Fibroblast of lung (primary cell): ENCODE measurements around the gene NR3C2. TPM values are rescaled to one million over a fixed set of nuclear protein-coding genes. Genes with fewer than 3 reads are reported as not detected.
A peak's percentile ranks its signal among the peaks of the same experiment; 100 is the strongest.

Source experiments
- DNase-seq, 2 donors: peaks; one replicate each; pipeline versions ENCODE4 v3.0.0 to v3.0.0-alpha.2; 2010; ENCODE audit warnings: low read depth in 2 of 2
- H2AFZ ChIP-seq: 2 replicates; pipeline ENCODE4 v1.5.1; 2012; ENCODE audit warnings: low read length, control low read depth, inconsistent platforms
- H3K27ac ChIP-seq: 2 replicates; pipeline ENCODE4 v1.5.1; 2011; ENCODE audit warnings: low read length, control low read depth; ENCODE audit not compliant: insufficient read depth
- H3K27me3 ChIP-seq: 2 replicates; pipeline ENCODE4 v1.5.1; 2011; ENCODE audit warnings: mild to moderate bottlenecking, low read length; ENCODE audit not compliant: control insufficient read depth, insufficient read depth
- H3K36me3 ChIP-seq: 2 replicates; pipeline ENCODE4 v1.5.1; 2011; ENCODE audit warnings: low read length; ENCODE audit not compliant: control insufficient read depth, insufficient read depth
- H3K4me1 ChIP-seq: 2 replicates; pipeline ENCODE4 v1.5.1; 2011; ENCODE audit warnings: low read length; ENCODE audit not compliant: control insufficient read depth, insufficient read depth; ENCODE audit errors: extremely low read depth
- H3K4me2 ChIP-seq: 2 replicates; pipeline ENCODE4 v1.5.1; 2011; ENCODE audit warnings: low read length, control low read depth; ENCODE audit not compliant: insufficient read depth; ENCODE audit errors: extremely low read depth
- H3K4me3 ChIP-seq, 4 experiments: fragments of 200-600 bp in 1 of 4; sonication (generic) in 1 of 4; replicated peaks in 1 of 4; 2 replicates each; pipeline ENCODE4 v1.5.1; 2011 to 2016; ENCODE audit warnings: low read length in 4 of 4, low read depth in 3 of 4, mild to moderate bottlenecking in 3 of 4, control low read depth in 2 of 4, inconsistent platforms in 1 of 4, mixed read lengths in 1 of 4; ENCODE audit not compliant: insufficient read depth in 1 of 4; ENCODE audit errors: control extremely low read depth in 1 of 4
- H3K79me2 ChIP-seq: 2 replicates; pipeline ENCODE4 v1.5.1; 2012; ENCODE audit warnings: mild to moderate bottlenecking, low read length, inconsistent platforms; ENCODE audit not compliant: control insufficient read depth, insufficient read depth
- H3K9ac ChIP-seq: 2 replicates; pipeline ENCODE4 v1.5.1; 2011; ENCODE audit warnings: mild to moderate bottlenecking, low read length, control low read depth; ENCODE audit not compliant: insufficient read depth
- H3K9me3 ChIP-seq: 2 replicates; pipeline ENCODE4 v1.5.1; 2012; ENCODE audit warnings: low read depth, low read length; ENCODE audit not compliant: control insufficient read depth, insufficient read depth
- H4K20me1 ChIP-seq: 2 replicates; pipeline ENCODE4 v1.5.1; 2011; ENCODE audit warnings: low read length; ENCODE audit not compliant: control insufficient read depth, insufficient read depth; ENCODE audit errors: extremely low read depth
- EZH2 ChIP-seq: IDR thresholded peaks from 2 replicates; pipeline ENCODE4 v1.5.1; 2012; ENCODE audit warnings: low read length, control low read depth, mild to moderate bottlenecking; ENCODE audit errors: missing control alignments
- polyA plus RNA-seq, 2 donors: library from polyadenylated mRNA; depleted of rRNA in 1 of 2; stranded (reverse) in 1 of 2; unstranded in 1 of 2; fragments of >200 nt; gene quantifications; 2 replicates each; pipeline ENCODE4 v1.2.1, GENCODE V29; 2011 to 2012; ENCODE audit warnings: missing spikeins in 1 of 2
- total RNA-seq: library from RNA; depleted of rRNA; stranded (reverse); fragments of >200 nt; gene quantifications from 2 replicates; pipeline ENCODE4 v1.2.1, GENCODE V29; 2014
- TF ChIP-seq, protein P1 (sequence below), 2 donors: IDR thresholded peaks in 1 of 2; conservative IDR thresholded peaks in 1 of 2; 1 replicate in 1 of 2; 2 replicates in 1 of 2; pipeline ENCODE4 v1.5.1; 2011 to 2012; ENCODE audit warnings: low read length in 2 of 2, control low read depth in 1 of 2, inconsistent platforms in 1 of 2, low read depth in 1 of 2, mild to moderate bottlenecking in 1 of 2

NR3C2 gene
- total and polyA plus RNA-seq, 2 donors (not counting 1 experiment from before 2014, with no cell fraction given) = 1.9 to 7.4 TPM

DNA sequence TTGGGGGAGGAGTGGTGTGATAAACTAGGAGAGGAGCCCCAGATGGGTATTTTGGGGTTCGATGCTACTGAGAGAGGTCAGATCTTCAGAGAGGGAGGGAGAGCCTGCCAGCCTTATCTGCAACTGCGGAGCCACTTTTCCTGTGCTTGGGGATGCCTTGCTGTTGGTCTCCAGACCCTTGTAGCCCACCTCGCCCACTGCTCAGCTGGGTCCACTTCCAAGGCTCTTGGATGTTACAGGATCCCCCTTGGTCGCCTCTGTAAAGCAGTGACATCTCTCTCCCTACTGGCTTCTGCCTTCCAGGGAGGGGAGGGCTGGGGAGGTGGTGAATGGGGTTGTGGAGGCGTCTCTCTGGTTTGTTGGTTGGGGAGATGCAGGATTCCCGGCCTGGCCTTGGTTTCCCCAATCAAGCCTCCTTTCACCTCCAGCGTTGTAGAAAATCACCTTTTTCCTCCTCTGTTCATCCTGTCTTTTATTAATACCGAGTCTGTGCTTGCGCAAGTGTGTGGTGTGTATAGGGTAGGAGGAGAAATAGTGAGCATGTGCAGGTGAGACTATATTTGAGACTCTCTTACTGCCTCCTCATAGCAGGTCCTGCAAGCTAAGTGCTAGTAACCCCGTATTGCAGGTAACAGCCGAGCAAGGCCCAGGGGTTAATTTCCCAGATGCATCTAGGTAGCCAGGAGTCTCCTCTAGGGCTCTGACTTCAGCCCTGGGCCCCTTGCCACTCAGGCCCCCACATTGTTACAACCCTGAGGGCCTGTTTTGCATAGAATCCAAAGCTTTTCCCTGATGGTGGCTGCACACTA, 372.9 kb downstream of the NR3C2 start:
- DNase-seq = no peak
- Histone ChIP-seq H3K4me1 (no peaks in the 10 kb centered on the region), H3K79me2 (no peaks in the 10 kb centered on the region), H2AFZ (no peak overlapping the region), H3K4me2 (no peak overlapping the region), H3K27ac (no peak overlapping the region), H3K9me3 (no peaks in the 10 kb centered on the region), H3K4me3 (no peak overlapping the region), H3K27me3 (no peaks in the 10 kb centered on the region), H3K9ac (no peak overlapping the region), H3K36me3 (peaks cover 5% of the 10 kb centered on the region), H4K20me1 (no peaks in the 10 kb centered on the region)
- TF ChIP-seq, protein P1, sequence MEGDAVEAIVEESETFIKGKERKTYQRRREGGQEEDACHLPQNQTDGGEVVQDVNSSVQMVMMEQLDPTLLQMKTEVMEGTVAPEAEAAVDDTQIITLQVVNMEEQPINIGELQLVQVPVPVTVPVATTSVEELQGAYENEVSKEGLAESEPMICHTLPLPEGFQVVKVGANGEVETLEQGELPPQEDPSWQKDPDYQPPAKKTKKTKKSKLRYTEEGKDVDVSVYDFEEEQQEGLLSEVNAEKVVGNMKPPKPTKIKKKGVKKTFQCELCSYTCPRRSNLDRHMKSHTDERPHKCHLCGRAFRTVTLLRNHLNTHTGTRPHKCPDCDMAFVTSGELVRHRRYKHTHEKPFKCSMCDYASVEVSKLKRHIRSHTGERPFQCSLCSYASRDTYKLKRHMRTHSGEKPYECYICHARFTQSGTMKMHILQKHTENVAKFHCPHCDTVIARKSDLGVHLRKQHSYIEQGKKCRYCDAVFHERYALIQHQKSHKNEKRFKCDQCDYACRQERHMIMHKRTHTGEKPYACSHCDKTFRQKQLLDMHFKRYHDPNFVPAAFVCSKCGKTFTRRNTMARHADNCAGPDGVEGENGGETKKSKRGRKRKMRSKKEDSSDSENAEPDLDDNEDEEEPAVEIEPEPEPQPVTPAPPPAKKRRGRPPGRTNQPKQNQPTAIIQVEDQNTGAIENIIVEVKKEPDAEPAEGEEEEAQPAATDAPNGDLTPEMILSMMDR (conservative IDR thresholded peaks at IDR 0.05 in 1 of 2, IDR thresholded peaks at IDR 0.05 in 1 of 2; ENCODE audit: low read depth in 1 of 2, low read length in 2 of 2) = no peak
- no peak for TF ChIP-seq EZH2

DNA sequence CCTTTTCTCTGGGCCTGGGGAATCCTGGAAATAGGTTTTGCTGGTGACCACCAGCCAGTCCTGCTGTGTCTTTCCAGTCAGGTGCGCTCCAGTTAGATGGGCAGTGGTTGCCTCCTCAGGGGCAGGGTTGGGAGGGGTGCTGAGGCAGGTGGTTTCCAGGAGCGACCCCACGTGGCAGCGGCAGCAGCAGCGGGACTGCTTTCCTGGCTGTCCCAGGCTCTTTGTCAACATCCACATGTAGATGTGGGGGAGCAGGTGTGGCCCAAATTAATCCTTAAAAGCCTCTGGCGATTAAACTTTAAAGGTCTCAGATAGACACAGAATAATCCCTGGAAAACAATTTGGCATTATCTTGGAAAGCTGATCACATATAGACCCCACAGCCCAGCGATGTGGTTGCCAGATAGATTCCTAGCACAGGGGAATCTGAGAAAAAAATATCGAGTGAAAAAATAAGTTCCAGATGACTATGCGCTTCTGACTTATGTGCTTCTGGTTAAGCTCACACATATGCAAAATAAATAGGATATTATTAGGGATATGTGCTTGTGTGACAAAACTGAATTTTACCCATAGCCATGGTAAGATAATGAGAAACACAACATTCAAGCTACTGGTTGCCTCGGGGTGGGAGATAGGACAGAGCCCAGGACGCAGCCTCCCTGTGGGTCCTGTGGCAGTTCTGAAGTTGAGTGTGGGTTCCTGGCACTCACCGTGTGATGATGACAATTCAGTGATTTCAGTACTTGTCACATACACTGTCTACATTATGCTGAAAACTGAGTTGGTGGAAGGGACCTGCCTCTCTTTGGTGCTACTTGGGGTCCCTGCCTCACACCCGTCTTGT, 373.9 kb downstream of the NR3C2 start:
- Histone ChIP-seq H3K4me1 (no peaks in the 10 kb centered on the region), H4K20me1 (no peaks in the 10 kb centered on the region), H3K79me2 (no peaks in the 10 kb centered on the region), H3K9me3 (no peaks in the 10 kb centered on the region), H3K27ac (no peak overlapping the region), H3K36me3 (peaks cover 5% of the 10 kb centered on the region), H3K4me2 (no peak overlapping the region), H2AFZ (no peak overlapping the region), H3K4me3 (no peak overlapping the region), H3K27me3 (no peaks in the 10 kb centered on the region), H3K9ac (no peak overlapping the region)
- no peak for DNase-seq
- TF ChIP-seq EZH2 = no peak
- TF ChIP-seq, protein P1 (conservative IDR thresholded peaks at IDR 0.05 in 1 of 2, IDR thresholded peaks at IDR 0.05 in 1 of 2; ENCODE audit: low read depth in 1 of 2, low read length in 2 of 2) = no peak

DNA sequence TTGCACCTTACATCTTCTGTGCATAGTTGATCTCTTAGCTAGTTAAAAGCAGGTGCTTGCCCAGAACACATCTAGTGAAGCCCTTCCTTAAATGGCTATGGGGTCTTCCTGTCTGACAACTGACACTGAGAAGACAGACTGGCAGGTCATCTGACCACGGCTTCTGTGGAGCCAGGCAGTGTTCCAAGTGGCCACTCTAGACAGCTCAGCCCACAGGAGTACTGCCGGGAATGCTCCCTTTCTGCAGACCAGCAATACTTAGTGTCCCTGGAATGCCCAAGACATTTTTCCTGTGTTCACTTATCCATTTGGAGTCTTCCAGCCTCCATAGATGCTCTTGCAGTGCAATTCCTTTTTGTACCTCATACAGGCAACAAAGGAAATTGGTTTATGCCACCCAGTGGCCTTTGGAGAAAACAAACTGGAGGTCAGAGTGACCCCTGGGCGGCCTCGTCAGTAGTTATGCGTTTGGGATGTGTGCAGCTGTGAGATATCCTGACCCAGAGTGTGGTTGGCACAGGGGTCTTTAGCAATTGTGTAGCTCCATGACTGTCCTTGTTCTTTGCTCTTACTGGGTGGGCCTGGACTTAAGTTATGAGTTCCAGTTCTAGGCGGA, 374.8 kb downstream of the NR3C2 start:
- no peak overlapping the region for H3K9ac ChIP-seq
- H2AFZ ChIP-seq = no peak overlapping the region
- H3K4me2 ChIP-seq = no peak overlapping the region
- no peaks in the 10 kb centered on the region for H3K79me2 ChIP-seq
- no peak overlapping the region for H3K27ac ChIP-seq
- H3K9me3 ChIP-seq = no peaks in the 10 kb centered on the region
- H4K20me1 ChIP-seq = no peaks in the 10 kb centered on the region
- no peaks in the 10 kb centered on the region for H3K27me3 ChIP-seq
- peaks cover 4% of the 10 kb centered on the region for H3K36me3 ChIP-seq
- TF ChIP-seq, protein P1 (conservative IDR thresholded peaks at IDR 0.05 in 1 of 2, IDR thresholded peaks at IDR 0.05 in 1 of 2; ENCODE audit: low read depth in 1 of 2, low read length in 2 of 2) = no peak
- TF ChIP-seq EZH2 = no peak
- H3K4me3 ChIP-seq = no peak overlapping the region
- no peaks in the 10 kb centered on the region for H3K4me1 ChIP-seq
- peak in 1 of 2 donors; percentile 50 for DNase-seq
